Hepatocyte (in vitro differentiated cells): ENCODE data around the gene HOXB3.

ENCODE experiments used
- EZH2 ChIP-seq: fragments of 200-600 bp; sonication (generic); IDR thresholded peaks from 2 replicates; pipeline ENCODE4 v1.6.1; 2016; ENCODE audit warnings: antibody characterized with exemption, mild to moderate bottlenecking, borderline replicate concordance
- EZH2phosphoT487 ChIP-seq: fragments of 200-600 bp; sonication (generic); IDR thresholded peaks from one replicate; pipeline ENCODE4 v1.6.1; 2018; ENCODE audit warnings: antibody characterized with exemption, mild to moderate bottlenecking, low read depth, moderate library complexity; ENCODE audit not compliant: unreplicated experiment, severe bottlenecking
- TF ChIP-seq, protein P1 (sequence below): fragments of 200-600 bp; sonication (generic); IDR thresholded peaks from 2 replicates; pipeline ENCODE4 v1.5.1; 2016; ENCODE audit warnings: antibody characterized with exemption, mild to moderate bottlenecking; ENCODE audit not compliant: poor library complexity

DNA sequence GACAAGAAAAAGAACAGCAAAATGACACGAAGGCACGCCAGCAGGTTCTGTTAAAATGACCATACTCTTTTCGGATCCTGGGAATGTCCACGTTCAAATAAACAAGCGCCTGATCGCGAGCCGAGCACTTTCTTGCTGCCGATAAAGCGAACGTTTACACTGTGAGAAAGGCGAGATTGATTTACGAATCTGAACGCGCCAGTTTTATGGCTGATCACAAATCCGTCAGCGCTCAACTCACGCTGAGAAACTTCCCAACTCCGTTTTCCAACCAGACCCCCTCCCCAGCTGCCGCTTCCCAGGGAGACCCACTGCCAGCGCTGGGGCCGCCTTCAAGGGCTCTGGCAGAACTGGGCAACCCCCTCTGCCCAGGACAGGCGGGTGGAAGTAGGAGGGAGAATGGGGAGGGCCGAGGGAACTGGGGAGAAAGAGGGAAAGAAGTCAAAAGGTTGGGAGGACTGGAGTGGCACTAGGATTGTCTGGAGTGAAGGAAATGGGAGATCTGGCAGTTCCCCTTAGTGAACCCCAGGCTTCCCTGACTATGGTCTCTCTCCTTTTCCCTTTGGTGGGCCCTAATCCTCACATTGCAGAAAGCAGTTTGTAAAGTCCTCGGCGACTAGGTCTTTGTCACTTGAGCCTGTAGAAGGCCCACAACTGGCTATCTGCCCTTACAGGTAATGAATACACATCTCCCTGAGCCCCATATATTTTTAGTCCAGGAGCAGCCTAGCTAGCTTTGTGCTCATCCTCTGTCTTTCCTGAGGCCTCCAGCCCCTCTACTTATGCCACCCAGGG lies 18.8 kb downstream of the HOXB3 start:
- TF ChIP-seq, protein P1, sequence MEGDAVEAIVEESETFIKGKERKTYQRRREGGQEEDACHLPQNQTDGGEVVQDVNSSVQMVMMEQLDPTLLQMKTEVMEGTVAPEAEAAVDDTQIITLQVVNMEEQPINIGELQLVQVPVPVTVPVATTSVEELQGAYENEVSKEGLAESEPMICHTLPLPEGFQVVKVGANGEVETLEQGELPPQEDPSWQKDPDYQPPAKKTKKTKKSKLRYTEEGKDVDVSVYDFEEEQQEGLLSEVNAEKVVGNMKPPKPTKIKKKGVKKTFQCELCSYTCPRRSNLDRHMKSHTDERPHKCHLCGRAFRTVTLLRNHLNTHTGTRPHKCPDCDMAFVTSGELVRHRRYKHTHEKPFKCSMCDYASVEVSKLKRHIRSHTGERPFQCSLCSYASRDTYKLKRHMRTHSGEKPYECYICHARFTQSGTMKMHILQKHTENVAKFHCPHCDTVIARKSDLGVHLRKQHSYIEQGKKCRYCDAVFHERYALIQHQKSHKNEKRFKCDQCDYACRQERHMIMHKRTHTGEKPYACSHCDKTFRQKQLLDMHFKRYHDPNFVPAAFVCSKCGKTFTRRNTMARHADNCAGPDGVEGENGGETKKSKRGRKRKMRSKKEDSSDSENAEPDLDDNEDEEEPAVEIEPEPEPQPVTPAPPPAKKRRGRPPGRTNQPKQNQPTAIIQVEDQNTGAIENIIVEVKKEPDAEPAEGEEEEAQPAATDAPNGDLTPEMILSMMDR: no peak
- TF ChIP-seq EZH2 (peak; percentile 23), EZH2phosphoT487 (no peak)
